ENCODE results near the gene ZG16.
A peak's percentile ranks its signal among the peaks of the same experiment; 100 is the strongest.
"Not testable (repeated sequence)": the region's sequence is repeated elsewhere in the genome, so short reads cannot be mapped to it uniquely, and the experiment has no call there.

Gene ZG16

GRCh38 chr16:29790183-29790948 lies 12.3 kb downstream of the ZG16 start, which contains the start of gene KIF22:
KIF22 (plus strand) TSS chr16:29790751; CDS start chr16:29790760, 9 bp downstream.
- peak; percentile 100 for DNase-seq

GRCh38 chr16:29790949-29791844 lies 13.1 kb downstream of the ZG16 start:
- DNase-seq, result no peak

GRCh38 chr16:29791845-29792807 lies 14.1 kb downstream of the ZG16 start:
- DNase-seq, result no peak

- not testable (repeated sequence) for DNase-seq
Observed at GRCh38 chr16:29793153-29793552, 15.1 kb downstream of the ZG16 start.

DNA sequence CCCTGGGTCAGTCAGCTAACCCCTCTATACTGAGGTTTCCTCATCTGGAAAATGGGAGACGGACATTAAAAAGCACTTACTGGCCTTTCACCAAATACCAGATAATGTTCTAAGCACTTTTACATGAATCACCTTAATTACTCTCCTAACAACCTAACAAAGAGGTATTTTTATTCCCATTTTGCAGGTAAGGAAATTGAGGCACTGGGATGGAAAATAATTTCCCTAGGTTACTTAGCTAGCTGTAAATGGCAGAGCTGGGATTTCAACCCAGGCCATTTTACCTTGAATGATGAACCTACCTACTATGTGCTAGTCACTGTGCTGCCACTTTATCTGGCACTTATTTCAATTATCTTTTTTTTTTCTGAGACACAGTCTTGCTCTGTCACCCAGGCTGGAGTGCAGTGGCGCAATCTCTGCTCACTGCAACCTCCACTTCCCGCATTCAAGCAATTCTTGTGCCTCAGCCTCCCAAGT lies 16.2 kb downstream of the ZG16 start:
- no peak for DNase-seq

- DNase-seq, result no peak
Observed at GRCh38 chr16:29802416-29802935, 24.4 kb downstream of the ZG16 start.

- no peak for DNase-seq
Observed at GRCh38 chr16:29804020-29804419, 26.0 kb downstream of the ZG16 start.

- peak; percentile 51 for DNase-seq
Observed at GRCh38 chr16:29804455-29805231, 26.6 kb downstream of the ZG16 start.

DNA sequence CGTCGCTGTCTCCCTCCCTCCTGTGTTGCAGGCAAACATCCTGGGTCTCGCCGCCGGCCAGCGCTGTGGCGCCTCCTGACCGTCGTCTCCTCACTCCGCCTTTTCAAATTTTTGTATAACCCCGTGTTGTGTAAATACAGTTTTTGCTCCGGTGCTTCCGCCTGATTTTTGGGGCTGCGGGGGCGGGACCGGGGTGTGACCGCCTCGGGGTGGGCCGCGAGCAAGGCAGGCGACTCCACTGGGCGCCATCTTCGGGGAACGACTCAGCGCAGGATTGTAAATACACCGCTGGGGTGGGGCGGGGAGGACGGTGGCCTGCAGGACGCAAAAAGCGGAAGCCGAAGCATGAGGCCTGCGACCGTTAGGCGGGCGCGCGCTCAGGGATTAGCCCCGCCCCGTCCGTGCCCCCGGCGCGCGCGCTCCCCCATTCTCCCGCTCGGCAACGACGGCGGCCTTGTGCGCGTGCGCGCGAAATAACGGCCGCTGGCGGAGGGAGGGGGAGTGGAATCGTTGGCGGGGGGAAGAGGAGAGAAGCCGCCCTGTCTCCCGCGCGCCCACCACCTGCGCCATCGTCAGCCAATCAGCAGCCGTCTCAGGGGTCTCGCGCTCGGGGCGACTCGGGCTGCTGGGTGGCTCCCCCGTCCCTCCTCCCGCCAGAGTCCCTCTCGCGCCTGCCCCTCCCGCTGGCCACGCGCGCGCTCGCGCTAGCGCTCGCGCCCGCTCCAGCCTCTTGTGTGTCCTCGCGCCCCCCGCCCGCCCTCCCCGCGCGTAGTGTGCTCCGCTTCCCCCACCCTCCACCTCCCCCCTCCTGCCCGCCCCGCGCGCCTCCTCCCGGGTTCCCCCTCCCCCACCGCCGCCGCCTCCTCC lies 27.4 kb downstream of the ZG16 start:
- peak; percentile 99 for DNase-seq

- no peak for DNase-seq
Observed at GRCh38 chr16:29806099-29806579, 28.1 kb downstream of the ZG16 start, which contains the start of gene MAZ. MAZ (plus strand) TSS chr16:29806529; CDS start chr16:29806702, 173 bp downstream.

DNA sequence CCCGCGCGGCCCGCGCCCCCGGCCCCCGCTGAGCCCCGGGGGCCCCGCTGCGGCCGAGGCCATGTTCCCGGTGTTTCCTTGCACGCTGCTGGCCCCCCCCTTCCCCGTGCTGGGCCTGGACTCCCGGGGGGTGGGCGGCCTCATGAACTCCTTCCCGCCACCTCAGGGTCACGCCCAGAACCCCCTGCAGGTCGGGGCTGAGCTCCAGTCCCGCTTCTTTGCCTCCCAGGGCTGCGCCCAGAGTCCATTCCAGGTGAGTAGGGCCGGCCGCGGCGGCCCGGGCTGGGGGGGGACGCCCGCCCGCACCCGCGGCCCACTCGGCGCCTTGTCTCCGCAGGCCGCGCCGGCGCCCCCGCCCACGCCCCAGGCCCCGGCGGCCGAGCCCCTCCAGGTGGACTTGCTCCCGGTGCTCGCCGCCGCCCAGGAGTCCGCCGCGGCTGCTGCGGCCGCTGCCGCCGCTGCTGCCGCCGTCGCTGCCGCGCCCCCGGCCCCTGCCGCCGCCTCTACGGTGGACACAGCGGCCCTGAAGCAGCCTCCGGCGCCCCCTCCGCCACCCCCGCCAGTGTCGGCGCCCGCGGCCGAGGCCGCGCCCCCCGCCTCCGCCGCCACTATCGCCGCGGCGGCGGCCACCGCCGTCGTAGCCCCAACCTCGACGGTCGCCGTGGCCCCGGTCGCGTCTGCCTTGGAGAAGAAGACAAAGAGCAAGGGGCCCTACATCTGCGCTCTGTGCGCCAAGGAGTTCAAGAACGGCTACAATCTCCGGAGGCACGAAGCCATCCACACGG lies 28.8 kb downstream of the ZG16 start:
- DNase-seq, result peak; percentile 82

DNA sequence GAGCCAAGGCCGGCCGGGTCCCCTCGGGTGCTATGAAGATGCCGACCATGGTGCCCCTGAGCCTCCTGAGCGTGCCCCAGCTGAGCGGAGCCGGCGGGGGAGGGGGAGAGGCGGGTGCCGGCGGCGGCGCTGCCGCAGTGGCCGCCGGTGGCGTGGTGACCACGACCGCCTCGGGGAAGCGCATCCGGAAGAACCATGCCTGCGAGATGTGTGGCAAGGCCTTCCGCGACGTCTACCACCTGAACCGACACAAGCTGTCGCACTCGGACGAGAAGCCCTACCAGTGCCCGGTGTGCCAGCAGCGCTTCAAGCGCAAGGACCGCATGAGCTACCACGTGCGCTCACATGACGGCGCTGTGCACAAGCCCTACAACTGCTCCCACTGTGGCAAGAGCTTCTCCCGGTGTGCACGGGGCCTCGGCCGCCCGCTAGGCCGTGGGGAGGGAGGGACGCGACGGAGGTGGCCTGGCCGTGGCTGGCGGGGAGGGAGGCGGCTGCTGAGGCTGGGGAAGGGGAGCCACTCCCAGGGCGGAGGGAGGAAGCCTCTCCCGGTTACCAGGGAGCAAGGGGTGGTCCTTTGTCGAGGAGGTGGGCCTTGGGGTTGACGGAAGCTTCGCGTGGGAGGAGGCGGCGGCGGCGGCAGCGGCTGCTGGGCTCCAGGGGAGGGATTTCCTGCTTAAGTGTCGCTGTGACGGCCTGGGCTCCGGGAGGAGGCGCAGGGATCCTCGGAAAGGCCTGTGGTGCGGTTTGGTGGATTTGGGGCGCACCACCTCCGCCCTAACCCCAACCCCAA lies 29.6 kb downstream of the ZG16 start:
- DNase-seq, result peak; percentile 93

GRCh38 chr16:29808219-29808900 lies 30.3 kb downstream of the ZG16 start:
- DNase-seq, result peak; percentile 71

DNA sequence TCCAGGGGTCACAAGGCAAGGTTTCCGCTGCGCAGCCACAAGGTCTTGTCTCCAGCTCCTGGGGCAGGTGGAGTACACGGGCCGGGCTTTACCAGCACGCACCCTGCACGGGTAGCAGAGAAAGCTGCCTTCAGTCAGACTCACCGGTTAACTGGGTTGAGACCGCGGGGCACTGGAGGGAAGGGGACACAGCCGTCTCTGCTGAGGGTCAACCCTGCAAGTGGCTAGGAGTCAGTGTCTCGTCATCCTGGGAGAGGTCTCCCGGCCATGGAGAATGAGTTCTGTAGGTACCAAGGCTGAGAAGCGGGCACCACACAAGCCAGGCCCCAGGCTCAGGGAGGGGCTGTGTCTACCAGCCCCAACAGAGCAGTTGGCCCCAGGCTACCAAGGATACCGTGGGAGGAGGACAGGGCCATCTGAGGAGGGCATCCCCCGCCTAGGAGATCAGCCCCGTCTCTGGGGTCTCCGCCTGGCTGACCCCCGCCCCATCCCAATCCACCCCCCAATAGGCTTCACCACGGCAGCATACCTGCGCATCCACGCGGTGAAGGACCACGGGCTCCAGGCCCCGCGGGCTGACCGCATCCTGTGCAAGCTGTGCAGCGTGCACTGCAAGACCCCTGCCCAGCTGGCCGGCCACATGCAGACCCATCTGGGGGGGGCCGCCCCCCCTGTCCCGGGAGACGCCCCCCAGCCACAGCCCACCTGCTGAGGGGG lies 31.1 kb downstream of the ZG16 start:
- DNase-seq, result no peak

GRCh38 chr16:29809850-29810698 lies 32.0 kb downstream of the ZG16 start:
- no peak for DNase-seq

DNA sequence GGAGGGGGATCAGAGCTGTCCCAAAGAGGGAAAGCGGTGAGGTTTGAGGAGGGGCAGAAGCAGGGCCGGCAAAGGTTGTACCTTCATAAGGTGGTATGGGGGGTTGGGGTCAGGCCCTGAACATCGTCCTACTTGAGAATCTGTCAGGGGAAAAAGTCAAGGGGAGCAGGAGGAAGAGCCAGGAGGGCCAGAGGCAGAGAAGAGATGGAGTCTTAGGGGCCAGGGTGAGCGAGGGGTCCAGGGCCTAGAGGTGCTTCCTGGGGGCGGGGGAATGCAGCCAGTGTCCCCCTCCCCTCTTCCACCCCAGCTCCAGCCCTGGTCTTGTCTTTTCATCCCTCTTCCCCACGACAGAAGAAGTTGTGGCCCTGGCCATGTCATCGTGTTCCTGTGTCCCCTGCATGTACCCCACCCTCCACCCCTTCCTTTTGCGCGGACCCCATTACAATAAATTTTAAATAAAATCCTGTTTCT lies 32.7 kb downstream of the ZG16 start:
- DNase-seq, result no peak
